H9 (cell line): ENCODE results near the gene CCDC141. TPM values are rescaled to one million over a fixed set of nuclear protein-coding genes. Genes with fewer than 3 reads are reported as not detected.

ENCODE experiments used
- DNase-seq: peaks from one replicate; pipeline ENCODE4 v3.0.0-alpha.2; 2017
- H2AFZ ChIP-seq: one replicate; pipeline ENCODE4 v1.6.1; 2013; ENCODE audit warnings: mild to moderate bottlenecking, low read length, control low read depth, moderate library complexity
- H2AK5ac ChIP-seq: 2 replicates; pipeline ENCODE4 v1.6.1; 2013; ENCODE audit warnings: low read length, control low read depth, mixed read lengths; ENCODE audit not compliant: insufficient read length
- H2BK120ac ChIP-seq: one replicate; pipeline ENCODE4 v1.6.1; 2013; ENCODE audit warnings: low read depth, mild to moderate bottlenecking, low read length, control low read depth, inconsistent platforms; ENCODE audit not compliant: poor library complexity, severe bottlenecking
- H2BK12ac ChIP-seq: 2 replicates; pipeline ENCODE4 v1.6.1; 2013; ENCODE audit warnings: low read length, control low read depth, mixed read lengths, low read depth; ENCODE audit not compliant: insufficient read length
- H2BK15ac ChIP-seq: 2 replicates; pipeline ENCODE4 v1.6.1; 2013; ENCODE audit warnings: low read depth, low read length, control low read depth
- H2BK20ac ChIP-seq: one replicate; pipeline ENCODE4 v1.6.1; 2013; ENCODE audit warnings: low read depth, mild to moderate bottlenecking, low read length, control low read depth, inconsistent platforms; ENCODE audit not compliant: poor library complexity, severe bottlenecking
- H2BK5ac ChIP-seq: 2 replicates; pipeline ENCODE4 v1.6.1; 2013; ENCODE audit warnings: low read length, control low read depth, mixed read lengths; ENCODE audit not compliant: insufficient read length
- H3K14ac ChIP-seq: 2 replicates; pipeline ENCODE4 v1.6.1; 2013; ENCODE audit warnings: low read length, control low read depth; ENCODE audit not compliant: insufficient read depth
- H3K18ac ChIP-seq: 2 replicates; pipeline ENCODE4 v1.6.1; 2013; ENCODE audit warnings: low read depth, mild to moderate bottlenecking, mixed read lengths, low read length, control low read depth; ENCODE audit not compliant: insufficient read length
- H3K23ac ChIP-seq: 2 replicates; pipeline ENCODE4 v1.6.1; 2013; ENCODE audit warnings: low read length, control low read depth, mixed read lengths, low read depth; ENCODE audit not compliant: insufficient read length
- H3K23me2 ChIP-seq: 2 replicates; pipeline ENCODE4 v1.6.1; 2013; ENCODE audit warnings: low read depth, mild to moderate bottlenecking, mixed read lengths, low read length, control low read depth; ENCODE audit not compliant: insufficient read length, poor library complexity, severe bottlenecking
- H3K27ac ChIP-seq: 2 replicates; pipeline ENCODE4 v1.5.1; 2013; ENCODE audit warnings: low read length, control low read depth, mixed read lengths, low read depth; ENCODE audit not compliant: insufficient read length
- H3K27me3 ChIP-seq: 2 replicates; pipeline ENCODE4 v1.6.1; 2013; ENCODE audit warnings: low read length, control low read depth, inconsistent platforms; ENCODE audit not compliant: insufficient read depth
- H3K4ac ChIP-seq: 2 replicates; pipeline ENCODE4 v1.6.1; 2013; ENCODE audit warnings: low read depth, mild to moderate bottlenecking, control low read depth, inconsistent platforms, low read length, moderate library complexity
- H3K4me1 ChIP-seq: 2 replicates; pipeline ENCODE4 v1.6.1; 2013; ENCODE audit warnings: low read length, control low read depth, inconsistent platforms; ENCODE audit not compliant: insufficient read depth
- H3K4me2 ChIP-seq: 2 replicates; pipeline ENCODE4 v1.6.1; 2013; ENCODE audit warnings: low read length, control low read depth, mixed read lengths; ENCODE audit not compliant: insufficient read length, insufficient read depth
- H3K56ac ChIP-seq: 2 replicates; pipeline ENCODE4 v1.6.1; 2013; ENCODE audit warnings: low read depth, mild to moderate bottlenecking, mixed read lengths, low read length, control low read depth; ENCODE audit not compliant: insufficient read length
- H3K79me1 ChIP-seq: 2 replicates; pipeline ENCODE4 v1.6.1; 2013; ENCODE audit warnings: low read depth, mild to moderate bottlenecking, moderate library complexity, low read length, control low read depth, inconsistent platforms; ENCODE audit not compliant: insufficient read depth, poor library complexity, severe bottlenecking
- H3K79me2 ChIP-seq: 2 replicates; pipeline ENCODE4 v1.6.1; 2013; ENCODE audit warnings: low read length, control low read depth, inconsistent platforms; ENCODE audit not compliant: insufficient read depth
- H3K9ac ChIP-seq: 2 replicates; pipeline ENCODE4 v1.6.1; 2013; ENCODE audit warnings: low read length, control low read depth, mixed read lengths; ENCODE audit not compliant: insufficient read length; ENCODE audit errors: extremely low read depth
- H3K9me3 ChIP-seq: one replicate; pipeline ENCODE4 v1.6.1; 2013; ENCODE audit warnings: low read depth, low read length, inconsistent platforms; ENCODE audit not compliant: control insufficient read depth
- H3T11ph ChIP-seq: one replicate; pipeline ENCODE4 v1.6.1; 2013; ENCODE audit warnings: mild to moderate bottlenecking, low read length, control low read depth, inconsistent platforms
- H4K20me1 ChIP-seq: one replicate; pipeline ENCODE4 v1.6.1; 2013; ENCODE audit not compliant: control insufficient read depth, insufficient read length, insufficient read depth
- H4K5ac ChIP-seq: 2 replicates; pipeline ENCODE4 v1.6.1; 2013; ENCODE audit warnings: low read depth, mild to moderate bottlenecking, mixed read lengths, low read length, control low read depth; ENCODE audit not compliant: insufficient read length
- H4K8ac ChIP-seq: replicated peaks from 2 replicates; pipeline ENCODE4 v1.6.1; 2013; ENCODE audit warnings: low read length, control low read depth, mixed read lengths, low read depth; ENCODE audit not compliant: insufficient read length
- H4K91ac ChIP-seq: 2 replicates; pipeline ENCODE4 v1.6.1; 2013; ENCODE audit warnings: low read depth, mild to moderate bottlenecking, moderate library complexity, mixed read lengths, low read length, control low read depth; ENCODE audit not compliant: insufficient read length
- H3K27ac Mint-ChIP-seq, 3 experiments: 2 replicates in 2 of 3; 3 replicates in 1 of 3; pipeline ENCODE4 v1.8.0; 2020 to 2021; ENCODE audit warnings: mixed read lengths in 3 of 3, mild to moderate bottlenecking in 1 of 3, moderate library complexity in 1 of 3
- H3K27me3 Mint-ChIP-seq: 2 replicates; pipeline ENCODE4 v1.8.0; 2021; ENCODE audit warnings: low read depth, mild to moderate bottlenecking, moderate library complexity, mixed read lengths
- H3K36me3 Mint-ChIP-seq, 3 experiments: 2 replicates in 2 of 3; 3 replicates in 1 of 3; pipeline ENCODE4 v1.8.0; 2020 to 2021; ENCODE audit warnings: low read depth in 3 of 3, mixed read lengths in 3 of 3; ENCODE audit not compliant: insufficient read depth in 1 of 3
- H3K4me1 Mint-ChIP-seq, 2 experiments: 2 replicates each; pipeline ENCODE4 v1.8.0; 2020; ENCODE audit warnings: mixed read lengths in 2 of 2
- H3K4me3 Mint-ChIP-seq, 2 experiments: 2 replicates in 1 of 2; 3 replicates in 1 of 2; pipeline ENCODE4 v1.8.0; 2020 to 2021; ENCODE audit warnings: mild to moderate bottlenecking in 2 of 2, mixed read lengths in 2 of 2, moderate library complexity in 1 of 2
- H3K9me3 Mint-ChIP-seq, 2 experiments: 2 replicates in 1 of 2; 3 replicates in 1 of 2; pipeline ENCODE4 v1.8.0; 2020; ENCODE audit warnings: mild to moderate bottlenecking in 2 of 2, mixed read lengths in 2 of 2, moderate library complexity in 1 of 2
- WGBS: extraction: QIAGEN DNeasy Blood & Tissue Kit; methylation state at CpG from one replicate; pipeline ENCODE4 v1.1.7; 2013; ENCODE audit warnings: missing lambda C conversion rate, low lambda C conversion rate, mixed read lengths; ENCODE audit not compliant: insufficient read length; ENCODE audit errors: extremely low coverage; 5-methylcytosine and 5-hydroxymethylcytosine counted together
- total RNA-seq: library from RNA; stranded (reverse); gene quantifications from 2 replicates; pipeline ENCODE4 v1.2.1, GENCODE V29; 2021
- TF ChIP-seq, protein P1 (sequence below): fragments of 200-600 bp; sonication (generic); conservative IDR thresholded peaks from 3 replicates; pipeline ENCODE4 v1.8.0; 2021; ENCODE audit warnings: antibody characterized with exemption, mild to moderate bottlenecking

Gene CCDC141
- total RNA-seq, 1 experiment from 2014 or later, result 1.0 TPM

- TF ChIP-seq, protein P1, sequence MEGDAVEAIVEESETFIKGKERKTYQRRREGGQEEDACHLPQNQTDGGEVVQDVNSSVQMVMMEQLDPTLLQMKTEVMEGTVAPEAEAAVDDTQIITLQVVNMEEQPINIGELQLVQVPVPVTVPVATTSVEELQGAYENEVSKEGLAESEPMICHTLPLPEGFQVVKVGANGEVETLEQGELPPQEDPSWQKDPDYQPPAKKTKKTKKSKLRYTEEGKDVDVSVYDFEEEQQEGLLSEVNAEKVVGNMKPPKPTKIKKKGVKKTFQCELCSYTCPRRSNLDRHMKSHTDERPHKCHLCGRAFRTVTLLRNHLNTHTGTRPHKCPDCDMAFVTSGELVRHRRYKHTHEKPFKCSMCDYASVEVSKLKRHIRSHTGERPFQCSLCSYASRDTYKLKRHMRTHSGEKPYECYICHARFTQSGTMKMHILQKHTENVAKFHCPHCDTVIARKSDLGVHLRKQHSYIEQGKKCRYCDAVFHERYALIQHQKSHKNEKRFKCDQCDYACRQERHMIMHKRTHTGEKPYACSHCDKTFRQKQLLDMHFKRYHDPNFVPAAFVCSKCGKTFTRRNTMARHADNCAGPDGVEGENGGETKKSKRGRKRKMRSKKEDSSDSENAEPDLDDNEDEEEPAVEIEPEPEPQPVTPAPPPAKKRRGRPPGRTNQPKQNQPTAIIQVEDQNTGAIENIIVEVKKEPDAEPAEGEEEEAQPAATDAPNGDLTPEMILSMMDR, result no peak
- no peaks in the 10 kb centered on the region for H3K79me2 ChIP-seq
- no peaks in the 10 kb centered on the region for H3K4me1 ChIP-seq
- H2BK12ac ChIP-seq, result no peak overlapping the region
- H2BK5ac ChIP-seq, result no peak overlapping the region
- H3K4ac ChIP-seq, result no peak overlapping the region
- Mint-ChIP-seq H3K4me1 (peaks cover 0 to 8% of the 10 kb centered on the region in 2 experiments; a peak in 3 of 4 replicates), H3K4me3 (no peak overlapping the region), H3K9me3 (no peaks in the 10 kb centered on the region), H3K36me3 (no peaks in the 10 kb centered on the region; a peak in 1 of 7 replicates), H3K27me3 (no peaks in the 10 kb centered on the region), H3K27ac (no peak overlapping the region; a peak in 1 of 7 replicates)
- no peak overlapping the region for H3K18ac ChIP-seq
- no peak overlapping the region for H2AFZ ChIP-seq
- no peak overlapping the region for H4K5ac ChIP-seq
- H3K23ac ChIP-seq, result no peak overlapping the region
- H3K27me3 ChIP-seq, result no peaks in the 10 kb centered on the region
- H3K14ac ChIP-seq, result no peak overlapping the region
- no peak overlapping the region for H2BK120ac ChIP-seq
- H3K56ac ChIP-seq, result no peak overlapping the region
- H2BK15ac ChIP-seq, result no peak overlapping the region
- H3K9me3 ChIP-seq, result no peaks in the 10 kb centered on the region
- no peaks in the 10 kb centered on the region for H4K20me1 ChIP-seq
- H2BK20ac ChIP-seq, result no peak overlapping the region
- no peak overlapping the region for H2AK5ac ChIP-seq
- H4K91ac ChIP-seq, result no peak overlapping the region
- no peaks in the 10 kb centered on the region for H3K79me1 ChIP-seq
- no peaks in the 10 kb centered on the region for H3K23me2 ChIP-seq
- H3T11ph ChIP-seq, result no peak overlapping the region
- WGBS, result no CpG with 5 or more reads among the region's 5 CpGs
- no peak overlapping the region for H3K9ac ChIP-seq
- H3K27ac ChIP-seq, result no peak overlapping the region
- DNase-seq, result no peak
- no peak overlapping the region for H3K4me2 ChIP-seq
- H4K8ac ChIP-seq, result no peak overlapping the region
These were observed 157.9 kb downstream of the CCDC141 start for GRCh38 chr2:178891959-178892485.
